ENCODE results near the gene VPS18.

VPS18 gene

GRCh38 chr15:40925863-40926658 lies 31.8 kb downstream of the VPS18 start:
- Histone ChIP-seq H3K9me2 (replicated peaks; ENCODE audit: insufficient read depth, low read length) (no peaks in the 10 kb centered on the region), H3K9me3 (ENCODE audit: insufficient read depth, low read length) (no peaks in the 10 kb centered on the region), H2AFZ (ENCODE audit: low read depth, low read length, severe bottlenecking) (no peak overlapping the region), H3K79me2 (ENCODE audit: insufficient read depth, low read length) (no peaks in the 10 kb centered on the region), H4K20me1 (ENCODE audit: low read depth, low read length) (no peaks in the 10 kb centered on the region), H3K4me2 (ENCODE audit: low read depth, low read length, poor library complexity, severe bottlenecking) (no peak overlapping the region), H3K9ac (ENCODE audit: low read length) (no peak overlapping the region), H3K27me3 (ENCODE audit: low read length) (no peaks in the 10 kb centered on the region), H3K27ac (ENCODE audit: low read depth, low read length) (no peak overlapping the region), H3K36me3 (ENCODE audit: low read length) (no peaks in the 10 kb centered on the region), H3F3A (ENCODE audit: insufficient read depth) (no peaks in the 10 kb centered on the region), H3K4me3 (ENCODE audit: insufficient read depth, low read length, poor library complexity, severe bottlenecking) (no peak overlapping the region)
- TF ChIP-seq CTCF (IDR thresholded peaks at IDR 0.05; ENCODE audit: insufficient read depth, low read length, poor library complexity, severe bottlenecking) (no peak), EZH2phosphoT487 (conservative IDR thresholded peaks at IDR 0.05; ENCODE audit: low read length) (no peak)

GRCh38 chr15:40926659-40927494 lies 32.6 kb downstream of the VPS18 start:
- H3K4me2 ChIP-seq (ENCODE audit: low read depth, low read length, poor library complexity, severe bottlenecking) = no peak overlapping the region

GRCh38 chr15:40927495-40927872 lies 33.2 kb downstream of the VPS18 start:
- Histone ChIP-seq H3K36me3 (ENCODE audit: low read length) (no peaks in the 10 kb centered on the region), H3K4me2 (ENCODE audit: low read depth, low read length, poor library complexity, severe bottlenecking) (peak overlapping the region; percentile 70), H4K20me1 (ENCODE audit: low read depth, low read length) (no peaks in the 10 kb centered on the region), H3K9ac (ENCODE audit: low read length) (no peak overlapping the region), H2AFZ (ENCODE audit: low read depth, low read length, severe bottlenecking) (no peak overlapping the region), H3K4me3 (ENCODE audit: insufficient read depth, low read length, poor library complexity, severe bottlenecking) (no peak overlapping the region), H3K9me3 (ENCODE audit: insufficient read depth, low read length) (no peaks in the 10 kb centered on the region), H3K27me3 (ENCODE audit: low read length) (no peaks in the 10 kb centered on the region), H3F3A (ENCODE audit: insufficient read depth) (no peaks in the 10 kb centered on the region), H3K27ac (ENCODE audit: low read depth, low read length) (no peak overlapping the region), H3K9me2 (replicated peaks; ENCODE audit: insufficient read depth, low read length) (no peaks in the 10 kb centered on the region), H3K79me2 (ENCODE audit: insufficient read depth, low read length) (no peaks in the 10 kb centered on the region)
- TF ChIP-seq CTCF (IDR thresholded peaks at IDR 0.05; ENCODE audit: insufficient read depth, low read length, poor library complexity, severe bottlenecking) = no peak
- no peak for TF ChIP-seq EZH2phosphoT487 (conservative IDR thresholded peaks at IDR 0.05; ENCODE audit: low read length)

More at GRCh38 chr15:40926659-40927494, 32.6 kb downstream of the VPS18 start:
- Histone ChIP-seq H3K9me2 (replicated peaks; ENCODE audit: insufficient read depth, low read length) (no peaks in the 10 kb centered on the region), H3K9ac (ENCODE audit: low read length) (no peak overlapping the region), H4K20me1 (ENCODE audit: low read depth, low read length) (no peaks in the 10 kb centered on the region), H3F3A (ENCODE audit: insufficient read depth) (no peaks in the 10 kb centered on the region), H3K4me3 (ENCODE audit: insufficient read depth, low read length, poor library complexity, severe bottlenecking) (no peak overlapping the region), H3K36me3 (ENCODE audit: low read length) (no peaks in the 10 kb centered on the region), H3K27ac (ENCODE audit: low read depth, low read length) (no peak overlapping the region), H3K27me3 (ENCODE audit: low read length) (no peaks in the 10 kb centered on the region), H3K79me2 (ENCODE audit: insufficient read depth, low read length) (no peaks in the 10 kb centered on the region), H2AFZ (ENCODE audit: low read depth, low read length, severe bottlenecking) (no peak overlapping the region), H3K9me3 (ENCODE audit: insufficient read depth, low read length) (no peaks in the 10 kb centered on the region)
- TF ChIP-seq CTCF (IDR thresholded peaks at IDR 0.05; ENCODE audit: insufficient read depth, low read length, poor library complexity, severe bottlenecking) (no peak), EZH2phosphoT487 (conservative IDR thresholded peaks at IDR 0.05; ENCODE audit: low read length) (no peak)
